ENCODE data around the gene LCN12.
A peak's percentile ranks its signal among the peaks of the same experiment; 100 is the strongest.

The LCN12 gene

GRCh38 chr9:136974817-136975535 lies 22.9 kb downstream of the LCN12 start:
- DNase-seq: no peak

- DNase-seq: no peak
These were observed 23.6 kb downstream of the LCN12 start for GRCh38 chr9:136975644-136976043.

- no peak for DNase-seq
These were observed 25.1 kb downstream of the LCN12 start, which contains the start of gene PTGDS for GRCh38 chr9:136977223-136977622. TSS of gene PTGDS (plus strand) at chr9:136977504. CDS start at chr9:136977579, 75 bp downstream.

GRCh38 chr9:136977649-136978072 lies 25.6 kb downstream of the LCN12 start:
- DNase-seq: no peak

- DNase-seq: peak; percentile 46 to 55
These were observed 26.2 kb downstream of the LCN12 start for GRCh38 chr9:136978073-136978864.

GRCh38 chr9:136978865-136979544 lies 26.9 kb downstream of the LCN12 start:
- DNase-seq: no peak

- DNase-seq: no peak
These were observed 27.9 kb downstream of the LCN12 start for GRCh38 chr9:136979769-136980587.

GRCh38 chr9:136980669-136981478 lies 28.8 kb downstream of the LCN12 start:
- no peak for DNase-seq

- DNase-seq: no peak
These were observed 29.6 kb downstream of the LCN12 start for GRCh38 chr9:136981588-136982231.

GRCh38 chr9:136982232-136983051 lies 30.4 kb downstream of the LCN12 start, which contains the start of gene LCNL1:
TSS of gene LCNL1 (plus strand) at chr9:136982993. CDS start at chr9:136983587, 594 bp downstream.
- no peak for DNase-seq

- DNase-seq: no peak
These were observed 31.1 kb downstream of the LCN12 start for GRCh38 chr9:136983167-136983566.

- no peak for DNase-seq
These were observed 31.7 kb downstream of the LCN12 start for GRCh38 chr9:136983656-136984314.

- no peak for DNase-seq
These were observed 32.5 kb downstream of the LCN12 start for GRCh38 chr9:136984464-136985026.

- DNase-seq: no peak
These were observed 33.0 kb downstream of the LCN12 start for GRCh38 chr9:136985027-136985602.

GRCh38 chr9:136985853-136986252 lies 33.8 kb downstream of the LCN12 start:
- no peak for DNase-seq

GRCh38 chr9:136988872-136989271 lies 36.8 kb downstream of the LCN12 start:
- DNase-seq: no peak

- no peak for DNase-seq
These were observed 38.3 kb downstream of the LCN12 start for GRCh38 chr9:136990242-136990911.
